SKM-1 treated with dmso at 0.1 percent for 144 hours (cell line): ENCODE measurements around the gene SCRT2.
"Not testable (repeated sequence)": the region's sequence is repeated elsewhere in the genome, so short reads cannot be mapped to it uniquely, and the experiment has no call there.

ENCODE experiments used
- DNase-seq: peaks from one replicate; lab custom pipeline; 2025; ENCODE audit not compliant: unreplicated experiment; lab: John Stamatoyannopoulos, UW

The SCRT2 gene

GRCh38 chr20:675453-676314 lies at the start of gene SCRT2:
Gene SCRT2 (minus strand): TSS chr20:675802. CDS start chr20:675601, 201 bp downstream.
- no peak for DNase-seq

GRCh38 chr20:724797-725196 lies 49.2 kb upstream of the SCRT2 start:
- not testable (repeated sequence) for DNase-seq

- no peak for DNase-seq
Observed at GRCh38 chr20:723756-724155, 48.2 kb upstream of the SCRT2 start.

- DNase-seq = no peak
Observed at GRCh38 chr20:722822-723644, 47.4 kb upstream of the SCRT2 start.

- DNase-seq = no peak
Observed at GRCh38 chr20:721876-722275, 46.3 kb upstream of the SCRT2 start.

- no peak for DNase-seq
Observed at GRCh38 chr20:719816-720215, 44.2 kb upstream of the SCRT2 start.

- no peak for DNase-seq
Observed at GRCh38 chr20:719068-719467, 43.5 kb upstream of the SCRT2 start.

- no peak for DNase-seq
Observed at GRCh38 chr20:717832-718231, 42.2 kb upstream of the SCRT2 start.

- no peak for DNase-seq
Observed at GRCh38 chr20:717271-717670, 41.7 kb upstream of the SCRT2 start.

- no peak for DNase-seq
Observed at GRCh38 chr20:714453-714852, 38.9 kb upstream of the SCRT2 start.

- DNase-seq = no peak
Observed at GRCh38 chr20:711576-711975, 36.0 kb upstream of the SCRT2 start.

- DNase-seq = no peak
Observed at GRCh38 chr20:710780-711450, 35.3 kb upstream of the SCRT2 start.

- no peak for DNase-seq
Observed at GRCh38 chr20:709991-710779, 34.6 kb upstream of the SCRT2 start.

- DNase-seq = no peak
Observed at GRCh38 chr20:709423-709822, 33.8 kb upstream of the SCRT2 start.

- no peak for DNase-seq
Observed at GRCh38 chr20:708956-709355, 33.4 kb upstream of the SCRT2 start.

GRCh38 chr20:707451-708110 lies 32.0 kb upstream of the SCRT2 start:
- DNase-seq = no peak

- no peak for DNase-seq
Observed at GRCh38 chr20:706366-706885, 30.8 kb upstream of the SCRT2 start.

GRCh38 chr20:704726-705125 lies 29.1 kb upstream of the SCRT2 start:
- DNase-seq = no peak

GRCh38 chr20:703426-703825 lies 27.8 kb upstream of the SCRT2 start:
- no peak for DNase-seq

- DNase-seq = no peak
Observed at GRCh38 chr20:703006-703405, 27.4 kb upstream of the SCRT2 start.
